ENCODE results near the gene DCHS2. TPM values are rescaled to one million over a fixed set of nuclear protein-coding genes. Genes with fewer than 3 reads are reported as not detected.

DCHS2 gene
- total RNA-seq, 1 donor from 2014 or later: 0.71 TPM

GRCh38 chr4:154425514-154425913, 66.1 kb downstream of the DCHS2 start:
- no peak for DNase-seq (ENCODE audit: low spot score)
- Histone ChIP-seq H4K20me1 (ENCODE audit: low read depth) (no peaks in the 10 kb centered on the region), H3K9ac (no peak overlapping the region), H3K79me2 (ENCODE audit: low read depth) (no peaks in the 10 kb centered on the region), H3K9me3 (ENCODE audit: low read depth) (no peaks in the 10 kb centered on the region), H3K4me1 (peaks cover 4% of the 10 kb centered on the region), H3K4me2 (no peak overlapping the region), H2AFZ (replicated peaks) (no peak overlapping the region), H3K36me3 (no peaks in the 10 kb centered on the region), H3K27ac (no peak overlapping the region), H3F3A (ENCODE audit: low read depth) (no peaks in the 10 kb centered on the region), H3K27me3 (no peaks in the 10 kb centered on the region), H3K4me3 (no peak overlapping the region)
- TF ChIP-seq EZH2phosphoT487 (IDR thresholded peaks at IDR 0.05) (no peak), EZH2 (IDR thresholded peaks at IDR 0.05) (no peak), CTCF (IDR thresholded peaks at IDR 0.05) (no peak)
- Mint-ChIP-seq H3K4me1 (peaks cover 14% of the 10 kb centered on the region), H3K4me3 (no peak overlapping the region), H3K27ac (no peak overlapping the region), H3K27me3 (ENCODE audit: insufficient read depth, low read depth) (peaks cover 8% of the 10 kb centered on the region), H3K36me3 (no peaks in the 10 kb centered on the region), H3K9me3 (no peaks in the 10 kb centered on the region)

- Histone ChIP-seq H2AFZ (replicated peaks) (no peak overlapping the region), H3K79me2 (ENCODE audit: low read depth) (no peaks in the 10 kb centered on the region), H3K4me1 (peaks cover 4% of the 10 kb centered on the region), H3K36me3 (no peaks in the 10 kb centered on the region), H3K27me3 (no peaks in the 10 kb centered on the region), H3K4me2 (no peak overlapping the region), H3K9me3 (ENCODE audit: low read depth) (no peaks in the 10 kb centered on the region), H3F3A (ENCODE audit: low read depth) (no peaks in the 10 kb centered on the region), H4K20me1 (ENCODE audit: low read depth) (no peaks in the 10 kb centered on the region), H3K27ac (no peak overlapping the region), H3K9ac (no peak overlapping the region), H3K4me3 (no peak overlapping the region)
- H3K4me1 Mint-ChIP-seq: peaks cover 14% of the 10 kb centered on the region
- H3K36me3 Mint-ChIP-seq: no peaks in the 10 kb centered on the region
- H3K4me3 Mint-ChIP-seq: no peak overlapping the region
- H3K27me3 Mint-ChIP-seq (ENCODE audit: insufficient read depth, low read depth): peaks cover 10% of the 10 kb centered on the region
- no peak overlapping the region for H3K27ac Mint-ChIP-seq
- no peak for TF ChIP-seq EZH2phosphoT487 (IDR thresholded peaks at IDR 0.05)
- no peak for TF ChIP-seq EZH2 (IDR thresholded peaks at IDR 0.05)
- no peak for TF ChIP-seq CTCF (IDR thresholded peaks at IDR 0.05)
- H3K9me3 Mint-ChIP-seq: no peaks in the 10 kb centered on the region
- DNase-seq (ENCODE audit: low spot score): no peak
Observed at GRCh38 chr4:154424810-154425484, 66.7 kb downstream of the DCHS2 start.

- Mint-ChIP-seq H3K27me3 (ENCODE audit: insufficient read depth, low read depth) (peaks cover 10% of the 10 kb centered on the region), H3K4me1 (peaks cover 18% of the 10 kb centered on the region)
- H3K9me3 ChIP-seq (ENCODE audit: low read depth): no peaks in the 10 kb centered on the region
Observed at GRCh38 chr4:154422152-154422551, 69.4 kb downstream of the DCHS2 start.

More at GRCh38 chr4:154422152-154422551, 69.4 kb downstream of the DCHS2 start:
- TF ChIP-seq EZH2 (IDR thresholded peaks at IDR 0.05): no peak
- TF ChIP-seq EZH2phosphoT487 (IDR thresholded peaks at IDR 0.05): no peak
- no peak for TF ChIP-seq CTCF (IDR thresholded peaks at IDR 0.05)
- H3K9ac ChIP-seq: no peak overlapping the region
- H3F3A ChIP-seq (ENCODE audit: low read depth): no peaks in the 10 kb centered on the region
- H3K79me2 ChIP-seq (ENCODE audit: low read depth): no peaks in the 10 kb centered on the region
- peaks cover 10% of the 10 kb centered on the region for H3K4me1 ChIP-seq
- no peak overlapping the region for H3K27ac ChIP-seq
- H3K4me3 ChIP-seq: no peak overlapping the region
- Mint-ChIP-seq H3K27ac (no peak overlapping the region), H3K4me3 (no peak overlapping the region), H3K36me3 (no peaks in the 10 kb centered on the region), H3K9me3 (no peaks in the 10 kb centered on the region)
- H3K36me3 ChIP-seq: no peaks in the 10 kb centered on the region
- H2AFZ ChIP-seq (replicated peaks): no peak overlapping the region
- DNase-seq (ENCODE audit: low spot score): no peak
- peaks cover 10% of the 10 kb centered on the region for H3K27me3 ChIP-seq
- H3K4me2 ChIP-seq: no peak overlapping the region
- H4K20me1 ChIP-seq (ENCODE audit: low read depth): no peaks in the 10 kb centered on the region

All from neural progenitor cell (in vitro differentiated cells).